DMS79 (cell line): ENCODE data around the gene FAM72A.
"Not testable (repeated sequence)": the region's sequence is repeated elsewhere in the genome, so short reads cannot be mapped to it uniquely, and the experiment has no call there.

Experiments used
- DNase-seq: peaks from one replicate; lab custom pipeline; 2025; lab: John Stamatoyannopoulos, UW

FAM72A gene

DNA sequence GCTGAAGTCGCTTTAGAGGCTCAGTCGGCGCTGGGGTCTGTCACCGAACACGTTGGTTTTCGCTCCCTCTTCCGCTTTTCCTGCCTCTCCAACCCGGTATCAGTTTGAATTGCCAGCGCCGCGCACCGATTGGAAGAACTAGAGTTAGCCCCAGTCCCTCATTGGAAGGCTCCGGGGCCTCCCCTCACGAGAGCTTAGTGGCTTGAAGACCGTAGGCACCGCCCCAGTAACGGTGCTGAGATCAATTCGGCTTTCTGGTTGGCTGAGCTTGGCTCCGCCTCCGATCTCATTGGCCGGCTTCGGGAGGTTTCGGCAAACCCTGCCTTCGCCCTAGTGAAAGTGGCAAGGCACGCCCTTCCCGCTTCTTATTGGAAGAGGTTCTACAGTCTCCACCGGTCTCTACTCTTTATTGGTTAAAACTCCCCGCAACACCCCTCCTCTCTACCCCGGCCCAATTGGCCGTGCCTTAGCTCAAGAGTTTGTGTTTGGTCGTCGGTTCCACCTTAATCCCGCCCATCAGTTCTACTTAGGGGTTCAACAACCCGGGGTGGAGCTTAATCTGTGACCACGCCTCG lies at the start of gene FAM72A:
TSS of gene FAM72A (minus strand) at position 51 of the 575 bp plus-strand sequence. CDS start 814 bp downstream, outside the sequence.
- peak; percentile 100 for DNase-seq

DNA sequence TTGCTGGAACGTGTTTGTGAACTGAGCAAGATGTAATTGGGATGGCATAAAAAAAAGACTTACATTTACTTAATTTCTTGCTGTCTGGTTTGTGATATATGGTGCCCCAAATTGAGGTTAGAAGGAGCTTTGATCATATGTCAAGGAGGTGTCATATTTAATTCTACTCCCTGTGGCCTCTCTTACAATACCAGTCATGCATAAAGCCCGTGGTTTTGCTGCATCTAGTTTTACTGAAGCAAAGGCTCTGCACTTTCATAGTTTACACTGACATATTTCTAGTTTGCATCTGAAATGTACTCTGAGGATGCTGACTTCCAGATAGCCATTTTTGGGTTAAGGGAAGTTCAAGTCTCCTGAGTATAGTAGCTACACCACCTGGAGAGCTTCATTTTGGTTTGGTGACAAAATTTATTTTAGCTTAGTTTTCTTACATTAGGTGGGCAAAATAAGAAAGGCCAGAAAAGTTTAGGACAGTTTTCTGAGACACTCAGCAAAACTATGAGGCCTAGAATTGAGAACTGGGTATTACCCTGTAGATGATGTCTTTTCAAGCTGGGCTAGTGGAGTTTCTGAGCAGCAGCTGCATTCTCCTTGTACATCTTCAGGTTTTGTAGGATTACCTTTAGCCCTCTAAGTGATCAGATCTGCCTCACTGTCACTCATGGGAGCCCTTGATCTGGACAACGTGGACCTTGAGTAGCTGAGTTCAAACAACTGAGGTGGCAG lies 48.5 kb upstream of the FAM72A start:
- not testable (repeated sequence) for DNase-seq

DNA sequence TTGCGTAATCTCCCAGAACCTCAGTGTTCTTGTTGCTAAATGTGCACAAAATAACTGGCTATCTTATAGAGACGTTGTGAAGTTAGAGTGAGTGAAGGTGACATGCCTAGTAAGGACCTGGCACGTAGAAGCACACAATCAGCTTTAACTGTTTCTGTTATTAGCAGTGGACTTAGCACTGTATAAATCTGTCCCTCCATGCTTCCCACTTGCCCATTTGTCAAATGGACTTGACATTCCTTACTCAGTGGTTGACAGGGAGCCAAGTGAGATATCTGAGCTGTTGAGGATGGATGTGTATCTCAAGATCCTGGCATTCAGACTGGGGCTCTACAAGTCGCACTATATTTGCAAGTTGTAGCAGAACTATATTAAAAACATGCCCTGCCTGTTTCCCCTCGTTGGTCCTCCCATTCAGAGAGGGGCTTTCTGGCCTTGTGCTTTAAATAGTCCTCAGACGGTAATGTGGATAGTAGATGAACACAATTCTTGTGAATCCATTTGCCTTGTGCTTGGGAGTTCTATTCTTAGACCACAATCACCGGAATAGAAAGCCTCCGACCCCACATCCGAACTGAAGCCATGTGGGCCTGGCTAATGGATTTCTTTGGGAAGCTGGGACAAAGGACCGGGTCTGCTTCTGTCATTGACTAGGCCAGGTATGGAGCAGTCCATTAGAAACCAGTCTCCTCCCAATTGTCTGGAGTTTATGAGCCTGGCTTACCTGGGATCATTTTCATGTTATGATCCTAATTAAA lies 43.7 kb upstream of the FAM72A start:
- DNase-seq = not testable (repeated sequence)

DNA sequence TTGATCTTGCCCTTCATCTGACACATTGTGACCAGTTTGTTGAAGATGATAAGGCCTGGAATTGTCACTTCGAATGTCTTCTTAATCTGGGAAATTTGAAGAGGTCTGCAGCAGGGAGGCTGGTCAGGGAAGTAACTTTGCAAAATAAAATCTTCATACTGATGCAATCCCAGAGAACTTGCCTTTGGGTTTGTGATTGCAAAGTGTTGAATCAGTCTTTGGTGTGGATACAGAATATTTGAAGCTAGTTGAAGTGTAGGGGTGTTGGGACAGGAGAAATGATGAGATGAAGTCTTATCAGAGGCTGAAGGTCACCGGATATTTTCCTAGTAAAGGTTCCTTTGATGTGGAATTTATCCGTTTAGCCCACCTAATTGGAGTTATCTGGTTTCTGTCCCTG lies 42.8 kb upstream of the FAM72A start:
- DNase-seq = not testable (repeated sequence)

DNA sequence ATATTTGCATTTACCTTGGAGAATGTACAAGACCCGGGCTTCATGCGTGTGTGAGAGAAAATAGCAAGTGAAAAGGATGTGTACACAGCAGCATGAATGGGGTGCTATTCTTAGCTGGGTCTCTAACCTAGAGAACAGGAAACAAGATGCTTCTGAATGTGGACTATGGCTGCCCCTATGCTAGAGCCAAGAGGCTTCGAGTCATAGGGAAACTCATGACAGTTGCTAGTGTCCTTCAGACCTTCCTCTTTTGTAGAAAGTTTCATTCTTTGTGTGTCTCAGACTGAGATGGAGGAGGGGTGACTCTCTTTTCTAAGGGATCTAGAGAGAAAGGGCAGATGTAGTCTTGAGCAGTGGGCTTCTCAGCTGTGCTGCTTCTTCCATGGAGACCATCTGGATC lies 40.7 kb upstream of the FAM72A start:
- DNase-seq = not testable (repeated sequence)

DNA sequence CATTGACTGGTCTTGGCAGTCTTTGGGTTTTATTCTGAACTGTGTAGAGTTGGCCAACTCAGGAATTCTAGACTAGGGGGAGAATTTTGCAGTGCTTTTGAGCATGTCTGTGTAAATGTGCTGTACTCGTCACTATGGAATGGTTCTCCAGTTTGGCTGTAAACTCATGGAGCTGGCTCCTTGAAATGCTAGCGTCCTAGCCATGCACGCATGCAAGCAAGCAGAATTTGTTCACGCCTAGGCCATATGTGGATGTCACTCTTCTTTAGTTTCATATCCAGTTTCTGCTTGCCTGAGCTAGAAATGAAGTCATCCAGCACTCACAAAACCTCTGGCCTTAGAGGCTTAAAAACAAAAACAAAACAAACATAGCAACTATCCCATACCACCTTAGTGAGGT lies 37.6 kb upstream of the FAM72A start:
- not testable (repeated sequence) for DNase-seq

DNA sequence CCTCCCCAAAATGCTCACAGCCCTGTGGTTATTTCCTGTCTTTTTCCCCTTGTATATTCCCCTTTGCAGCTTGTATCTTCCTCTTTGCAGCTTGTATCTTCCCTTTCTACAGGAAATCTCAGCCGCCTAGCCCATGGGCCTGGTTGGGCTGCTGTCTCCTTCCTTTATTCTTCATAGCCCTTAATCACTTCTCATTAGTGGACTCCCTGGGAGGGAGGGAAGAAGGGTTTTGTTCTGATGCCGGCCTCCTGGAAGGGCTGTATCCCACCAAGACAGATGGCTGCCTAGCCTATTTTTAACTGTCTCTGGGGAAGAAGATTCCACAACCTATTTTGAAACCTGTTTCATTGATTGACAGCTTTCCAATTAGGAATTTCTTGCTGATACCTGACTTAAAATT lies 32.6 kb upstream of the FAM72A start:
- DNase-seq = not testable (repeated sequence)

DNA sequence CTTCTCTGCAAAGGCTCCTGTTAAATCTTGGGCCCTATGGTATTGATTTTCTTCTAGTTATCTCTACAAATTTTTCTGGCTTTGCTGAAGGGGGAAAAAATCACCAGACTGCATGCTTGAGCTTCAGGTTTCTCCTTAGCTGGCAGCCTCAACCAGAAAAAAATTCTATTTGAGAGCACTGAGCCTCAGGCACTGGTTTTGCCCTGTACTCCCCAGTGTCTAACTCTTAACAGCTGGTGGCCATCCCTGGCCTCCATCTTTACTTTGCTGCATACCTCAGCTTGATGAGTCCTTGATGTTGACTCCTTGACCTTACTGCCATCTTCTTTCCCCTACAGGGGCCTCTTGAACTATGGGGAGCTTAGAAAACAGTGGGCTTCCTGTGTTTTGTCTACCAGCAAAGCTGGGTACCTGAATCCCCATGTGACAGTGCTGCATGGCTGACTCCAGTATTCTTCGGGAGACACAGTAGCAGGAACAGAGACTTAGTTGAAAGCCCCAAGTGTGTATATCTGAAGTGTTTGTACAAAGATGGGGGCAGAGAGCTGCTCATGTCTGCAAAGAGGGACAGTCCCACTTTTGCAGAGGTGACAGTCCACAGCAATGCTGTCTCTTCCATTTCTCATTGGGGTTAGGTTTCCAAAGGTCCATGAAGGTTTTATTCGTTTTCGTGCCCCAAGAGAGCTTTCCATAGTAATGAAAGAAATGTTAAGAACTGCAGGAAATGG lies 31.7 kb upstream of the FAM72A start:
- DNase-seq = not testable (repeated sequence)

DNA sequence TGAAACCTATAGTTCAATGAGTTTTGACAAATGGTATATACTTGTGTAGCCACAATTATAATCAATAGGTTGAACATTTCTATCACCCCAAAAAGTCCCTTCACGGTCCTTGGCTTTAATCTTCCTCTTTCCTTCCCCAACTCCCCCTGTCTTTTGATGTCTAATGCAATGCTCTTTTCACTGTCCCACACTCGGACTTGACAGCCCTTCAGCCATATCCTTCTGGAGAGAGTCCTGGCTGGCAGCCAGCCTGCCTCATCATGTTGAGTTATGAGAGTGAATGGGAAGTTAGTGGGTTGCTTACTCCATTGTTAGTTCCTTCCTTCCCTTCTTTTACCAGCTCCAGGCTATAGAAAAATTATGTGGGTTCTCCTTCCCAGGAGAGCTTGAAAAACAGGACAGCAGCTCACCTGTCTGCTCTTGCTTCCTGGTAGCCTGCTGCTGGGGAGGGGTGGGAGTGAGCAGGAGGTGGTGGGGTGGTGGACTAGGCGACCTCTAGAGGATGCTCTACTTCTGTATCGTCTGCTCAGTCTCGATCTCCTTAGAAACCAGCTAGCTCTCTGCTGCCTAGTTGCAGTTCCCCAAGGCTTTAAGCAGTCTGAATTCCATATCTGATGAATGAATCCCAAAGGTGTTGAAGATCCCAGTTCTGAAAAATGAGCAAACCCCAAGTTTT lies 30.5 kb upstream of the FAM72A start:
- DNase-seq = not testable (repeated sequence)

DNA sequence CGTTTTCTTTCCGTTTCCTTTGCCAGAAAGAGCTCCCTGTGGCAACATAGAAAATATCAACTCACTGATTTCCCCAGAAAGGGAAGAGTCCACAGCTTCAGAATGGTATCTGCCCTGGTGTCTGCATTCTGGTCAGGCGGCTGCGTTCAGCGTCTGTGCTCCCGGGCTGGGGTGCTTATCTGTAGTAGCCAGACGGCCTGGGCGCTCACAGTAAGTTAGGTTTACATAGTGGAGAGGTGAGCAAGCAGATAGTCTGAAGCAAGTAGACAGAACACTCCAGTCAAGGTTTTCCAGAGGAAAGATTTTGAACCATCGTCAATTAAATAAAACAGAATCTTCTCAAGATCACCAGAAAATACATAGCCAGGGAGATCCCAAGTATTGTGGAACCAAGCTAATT lies 29.4 kb upstream of the FAM72A start:
- not testable (repeated sequence) for DNase-seq

DNA sequence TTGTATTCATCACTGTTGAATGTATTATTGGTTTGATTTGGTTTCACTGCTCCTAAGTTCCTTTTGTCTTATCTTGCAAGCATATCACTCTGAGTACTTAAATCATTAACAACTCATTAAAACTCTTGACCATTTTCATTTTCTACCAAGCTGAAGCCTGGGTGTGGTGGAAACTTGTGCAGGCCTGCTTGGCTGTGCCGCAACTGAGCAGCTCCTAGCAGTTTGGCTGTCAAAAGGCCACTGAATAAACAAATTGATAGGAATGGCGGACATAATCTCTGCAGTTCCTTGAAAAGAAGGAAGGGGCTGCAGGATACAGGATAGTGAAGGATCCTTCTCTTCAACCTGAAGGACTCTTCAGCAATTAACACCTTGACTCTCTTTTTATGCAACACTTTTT lies 26.6 kb upstream of the FAM72A start:
- not testable (repeated sequence) for DNase-seq

DNA sequence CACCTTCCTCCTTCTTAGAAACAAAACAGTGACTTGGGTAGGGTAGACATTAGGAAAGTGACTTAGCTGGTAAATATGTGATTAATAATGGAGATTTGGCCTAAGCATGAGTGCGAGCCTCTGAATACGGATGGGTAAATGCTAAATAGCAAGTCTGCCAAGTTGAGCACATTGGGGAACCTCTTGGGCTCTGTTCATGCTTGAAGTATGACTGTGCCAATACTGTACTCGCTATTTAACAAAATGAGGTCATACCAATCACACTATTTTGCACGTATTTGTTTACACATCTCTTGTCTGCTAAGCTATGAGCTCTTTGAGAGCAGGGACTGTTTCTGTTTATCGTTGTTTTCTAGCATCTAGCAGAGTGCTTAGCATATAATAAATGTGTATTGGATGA lies 24.2 kb upstream of the FAM72A start:
- DNase-seq = not testable (repeated sequence)

DNA sequence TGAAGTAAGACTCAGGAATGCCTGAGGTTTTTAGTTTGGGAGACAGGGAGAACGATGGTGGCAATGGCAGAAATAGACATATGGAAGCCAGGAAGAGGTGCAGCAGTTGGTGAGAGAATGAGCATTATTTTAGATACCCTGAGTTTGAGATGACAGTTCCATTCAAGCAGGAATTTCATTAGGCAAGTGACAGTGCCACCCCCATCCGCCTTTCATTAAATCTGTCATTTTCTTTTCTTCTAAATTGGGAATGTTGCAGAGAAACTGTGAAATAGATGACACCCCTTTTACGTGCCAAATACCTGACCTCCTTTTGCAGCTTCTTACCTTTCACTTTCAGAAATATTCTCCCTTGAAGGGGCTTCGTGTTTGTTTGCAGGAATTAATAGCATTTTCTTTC lies 22.7 kb upstream of the FAM72A start:
- DNase-seq = not testable (repeated sequence)

DNA sequence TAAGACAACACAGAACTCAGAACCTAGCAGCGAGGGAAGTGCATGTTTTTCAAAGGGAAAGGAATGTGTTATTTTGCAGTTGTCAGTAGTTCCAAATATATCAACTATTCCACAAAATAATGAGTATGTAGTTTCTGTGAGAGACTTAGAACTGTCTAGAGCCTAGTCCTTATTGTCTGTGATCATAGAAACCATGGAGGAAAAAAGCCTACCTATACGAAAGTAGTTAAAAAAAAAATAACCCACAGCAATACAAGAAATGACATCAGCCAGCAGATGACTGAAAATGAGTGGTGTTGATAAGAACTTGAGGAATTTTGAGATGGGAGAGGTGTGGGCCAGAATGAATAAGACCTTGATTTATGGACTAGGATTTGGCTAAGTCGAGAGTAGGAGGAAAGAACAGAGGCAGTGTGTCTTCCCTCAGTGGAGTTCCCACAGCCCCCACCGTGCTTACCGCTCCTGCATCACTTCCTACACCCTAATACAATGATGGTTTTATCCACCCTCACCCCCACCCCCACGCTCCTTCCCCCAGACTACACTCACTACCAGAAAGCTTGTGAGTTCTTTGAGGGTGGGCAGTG lies 21.6 kb upstream of the FAM72A start:
- not testable (repeated sequence) for DNase-seq

DNA sequence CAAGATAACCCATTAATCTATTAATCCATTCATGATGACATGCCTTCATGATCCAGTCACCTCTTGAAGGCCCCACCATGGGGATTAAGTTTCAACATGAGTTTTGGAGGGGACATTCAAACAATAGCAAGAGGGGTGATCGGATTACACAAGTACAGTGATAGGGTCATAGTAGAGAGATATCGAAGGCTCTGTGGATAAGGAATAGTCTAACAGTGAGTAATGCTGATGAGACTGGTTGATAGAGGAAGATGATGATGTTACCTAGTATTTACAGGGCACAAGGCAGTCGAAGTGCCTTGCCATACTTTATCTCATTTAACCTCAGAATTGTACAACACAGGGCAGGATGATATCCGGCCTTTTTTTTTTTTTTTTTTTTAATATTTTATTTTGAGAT lies 18.9 kb upstream of the FAM72A start:
- DNase-seq = not testable (repeated sequence)

DNA sequence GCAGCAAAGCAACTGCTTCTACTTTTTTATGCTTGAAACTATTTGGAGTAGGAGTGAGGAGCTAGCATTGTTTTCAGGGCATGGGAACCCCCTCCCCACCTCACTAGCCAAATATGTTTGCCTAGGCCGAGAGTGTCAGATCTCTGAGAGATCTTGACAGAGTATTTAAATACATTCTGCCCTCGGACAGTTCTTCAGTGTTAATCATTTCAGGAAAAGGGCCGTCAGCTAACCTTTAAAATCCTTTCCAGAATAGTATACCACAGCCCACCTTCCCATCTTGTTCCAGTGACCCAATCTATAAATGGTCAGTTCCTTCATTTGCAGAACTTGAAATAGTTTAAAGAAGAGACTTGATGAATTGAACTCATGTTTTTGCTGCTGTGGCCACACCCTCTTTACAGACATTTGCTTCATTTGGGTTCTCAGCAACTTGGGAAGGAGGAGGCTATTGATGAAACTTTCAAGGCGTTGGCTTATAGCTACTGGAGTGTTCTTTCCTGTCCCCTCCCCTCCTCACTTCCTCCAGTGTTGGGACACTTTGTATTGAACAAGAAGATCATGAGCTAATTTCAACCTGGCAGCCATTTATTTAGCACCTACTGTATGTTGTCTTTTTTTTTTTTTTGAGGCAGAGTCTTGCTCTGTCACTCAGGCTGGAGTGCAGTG lies 17.8 kb upstream of the FAM72A start:
- not testable (repeated sequence) for DNase-seq

DNA sequence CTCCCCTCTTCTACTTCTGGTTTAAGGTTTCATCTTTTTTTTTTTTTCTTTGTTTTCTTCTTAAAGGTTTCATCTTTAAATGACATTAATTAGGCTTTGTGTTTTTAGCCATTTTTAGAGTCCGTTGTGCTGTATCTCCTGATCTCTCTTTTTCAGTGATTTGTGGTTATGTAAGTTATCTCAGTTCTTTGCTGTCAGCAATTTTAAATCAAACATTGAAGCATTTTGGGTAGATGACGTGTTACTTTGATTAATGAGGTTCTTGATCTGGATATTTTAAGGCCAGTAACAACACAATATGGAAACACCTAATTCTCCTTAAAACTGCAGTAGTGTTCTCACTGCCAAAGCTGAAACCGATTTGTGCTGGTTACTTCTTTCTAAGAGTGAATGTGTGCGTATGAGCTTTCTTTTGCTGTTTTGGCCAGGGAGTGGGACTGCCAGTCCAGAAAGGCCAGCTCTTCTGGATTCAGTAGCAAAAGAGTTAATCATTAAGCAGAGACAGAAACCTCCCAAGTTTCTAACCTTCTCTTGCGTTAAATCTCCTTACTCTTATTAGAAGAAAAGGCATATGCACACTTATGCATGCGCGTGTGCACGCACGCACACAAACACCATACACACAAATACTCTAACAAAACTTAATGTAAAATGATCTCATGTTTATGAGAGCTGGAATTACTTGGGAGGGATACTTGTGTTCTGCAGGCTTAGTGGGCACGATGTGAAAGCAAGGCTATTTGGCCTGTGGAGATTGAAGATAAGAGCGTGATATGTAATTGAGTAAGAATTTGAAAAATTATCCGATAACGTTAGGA lies 17.1 kb upstream of the FAM72A start:
- DNase-seq = not testable (repeated sequence)

DNA sequence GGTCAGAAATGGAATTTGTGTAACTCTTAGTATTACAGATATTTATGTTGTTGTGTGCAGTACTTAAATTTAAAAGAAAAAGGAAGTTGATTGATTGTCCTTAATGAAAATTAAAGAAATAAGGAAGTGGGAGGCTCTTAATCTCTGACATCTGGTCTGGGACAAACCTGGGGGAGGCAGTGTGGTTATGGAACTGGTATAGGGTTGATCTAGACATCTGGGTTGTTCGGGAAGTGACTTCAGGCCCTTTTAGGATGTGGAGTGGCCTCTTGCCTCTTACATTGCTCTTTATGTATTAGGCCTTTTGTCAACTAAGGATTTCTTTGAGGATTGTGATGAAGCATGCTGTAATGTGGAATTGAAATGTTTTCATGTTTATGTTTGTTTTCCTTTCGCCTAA lies 16.1 kb upstream of the FAM72A start:
- not testable (repeated sequence) for DNase-seq

DNA sequence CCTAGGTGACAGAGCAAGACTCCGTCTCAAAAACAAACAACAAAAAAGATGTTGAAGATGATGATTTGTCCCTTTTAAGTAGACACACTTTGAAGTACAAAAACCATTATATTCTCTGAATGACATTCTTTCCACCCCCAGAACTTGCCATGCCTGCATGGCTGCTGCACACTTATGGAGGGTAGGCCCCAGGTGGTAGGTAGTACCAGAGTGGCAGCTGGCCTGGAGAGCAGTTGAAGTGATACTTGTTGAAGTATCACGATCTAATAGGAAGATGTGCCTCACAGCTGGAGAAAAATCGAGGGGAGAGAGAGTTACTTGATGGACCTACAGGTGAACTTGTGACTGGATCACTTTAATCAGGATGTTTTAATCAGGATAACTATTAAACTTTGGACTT lies 15.6 kb upstream of the FAM72A start:
- not testable (repeated sequence) for DNase-seq
